Activated CD4-positive, alpha-beta memory T cell treated with anti-CD3 and anti-CD28 coated beads, Interleukin-2, amount 10 ng/mL, durations not matched to agents 7 days and 5 days (primary cell): ENCODE data around the gene TMEM196. TPM values are rescaled to one million over a fixed set of nuclear protein-coding genes. Genes with fewer than 3 reads are reported as not detected.

Source experiments
- total RNA-seq, 2 experiments: library from RNA; stranded (reverse); gene quantifications; one replicate each; pipeline ENCODE4 v1.2.3, GENCODE V29; 2021

TMEM196 gene
- total RNA-seq, 2 experiments from 2014 or later: not detected

Other genes starting within 250 kb of the TMEM196 start
- 10 to 100 TPM; 17.0 to 17.3 TPM for gene POLR1F, start 64.6 kb downstream of the TMEM196 start, total RNA-seq